ENCODE data around the gene ADAMTS3. TPM values are rescaled to one million over a fixed set of nuclear protein-coding genes. Genes with fewer than 3 reads are reported as not detected.
A peak's percentile ranks its signal among the peaks of the same experiment; 100 is the strongest.

Gene ADAMTS3
- polyA plus RNA-seq, 1 donor (not counting 4 experiments of a cell fraction or from before 2014, with no cell fraction given) = 0.09 TPM

GRCh38 chr4:72500214-72500613, 68.8 kb downstream of the ADAMTS3 start:
- peaks cover 2% of the 10 kb centered on the region for H3K27me3 ChIP-seq (ENCODE audit: control insufficient read depth, extremely low read depth, insufficient read depth, low read length)
- TF ChIP-seq EZH2 (IDR thresholded peaks at IDR 0.05; ENCODE audit: low read length) = no peak
- no peak for TF ChIP-seq CTCF (optimal IDR thresholded peaks at IDR 0.05 in 1 of 3, IDR thresholded peaks at IDR 0.05 in 1 of 3, conservative IDR thresholded peaks at IDR 0.05 in 1 of 3; ENCODE audit: extremely low read depth in 1 of 3, insufficient read depth in 2 of 3, low read length in 3 of 3)
- no peaks in the 10 kb centered on the region for H3K9me1 ChIP-seq (ENCODE audit: control insufficient read depth, extremely low read depth, insufficient read depth, low read length)
- H3K79me2 ChIP-seq (ENCODE audit: control insufficient read depth, insufficient read depth, low read length) = no peaks in the 10 kb centered on the region
- no peak for FAIRE-seq
- no peaks in the 10 kb centered on the region for H3K9me3 ChIP-seq (ENCODE audit: control insufficient read depth, low read depth, low read length)
- H3K4me1 ChIP-seq (ENCODE audit: control insufficient read depth, extremely low read depth, insufficient read depth, low read length) = no peaks in the 10 kb centered on the region
- no peak overlapping the region for H3K4me2 ChIP-seq (ENCODE audit: control insufficient read depth, extremely low read depth, insufficient read depth, low read depth, low read length)
- no peaks in the 10 kb centered on the region for H3K36me3 ChIP-seq (ENCODE audit: control insufficient read depth in 2 of 2, extremely low read depth in 1 of 2, insufficient read depth in 2 of 2, low read length in 2 of 2)
- H3K4me3 ChIP-seq (ENCODE audit: control insufficient read depth in 2 of 3, extremely low read depth in 1 of 3, insufficient read depth in 2 of 3, low read depth in 1 of 3, low read length in 3 of 3) = no peak overlapping the region
- H3K27ac ChIP-seq (ENCODE audit: control insufficient read depth, insufficient read depth, low read length) = no peak overlapping the region
- DNase-seq (ENCODE audit: low read depth, low spot score) = no peak
- no peaks in the 10 kb centered on the region for H4K20me1 ChIP-seq (ENCODE audit: control insufficient read depth, extremely low read depth, insufficient read depth, low read length)
- H2AFZ ChIP-seq (ENCODE audit: control insufficient read depth, low read length) = no peak overlapping the region
- dilution Hi-C loops (cut with MboI; ENCODE audit: extremely low pct_ligation_motif_present, low sequenced_read_pairs) = no loop called here
- H3K9ac ChIP-seq (ENCODE audit: control insufficient read depth, extremely low read depth, insufficient read depth, low read length) = no peak overlapping the region

- Histone ChIP-seq H3K27ac (ENCODE audit: control insufficient read depth, insufficient read depth, low read length) (no peak overlapping the region), H3K9me1 (ENCODE audit: control insufficient read depth, extremely low read depth, insufficient read depth, low read length) (no peaks in the 10 kb centered on the region), H3K9me3 (ENCODE audit: control insufficient read depth, low read depth, low read length) (no peaks in the 10 kb centered on the region), H2AFZ (ENCODE audit: control insufficient read depth, low read length) (no peak overlapping the region), H3K27me3 (ENCODE audit: control insufficient read depth, extremely low read depth, insufficient read depth, low read length) (peaks cover 6% of the 10 kb centered on the region), H3K4me2 (ENCODE audit: control insufficient read depth, extremely low read depth, insufficient read depth, low read depth, low read length) (no peak overlapping the region), H3K79me2 (ENCODE audit: control insufficient read depth, insufficient read depth, low read length) (no peaks in the 10 kb centered on the region), H3K9ac (ENCODE audit: control insufficient read depth, extremely low read depth, insufficient read depth, low read length) (no peak overlapping the region), H3K4me3 (ENCODE audit: control insufficient read depth in 2 of 3, extremely low read depth in 1 of 3, insufficient read depth in 2 of 3, low read depth in 1 of 3, low read length in 3 of 3) (no peak overlapping the region), H3K36me3 (ENCODE audit: control insufficient read depth in 2 of 2, extremely low read depth in 1 of 2, insufficient read depth in 2 of 2, low read length in 2 of 2) (no peaks in the 10 kb centered on the region), H4K20me1 (ENCODE audit: control insufficient read depth, extremely low read depth, insufficient read depth, low read length) (no peaks in the 10 kb centered on the region), H3K4me1 (ENCODE audit: control insufficient read depth, extremely low read depth, insufficient read depth, low read length) (no peaks in the 10 kb centered on the region)
- dilution Hi-C loops (cut with MboI; ENCODE audit: extremely low pct_ligation_motif_present, low sequenced_read_pairs) = no loop called here
- no peak for FAIRE-seq
- no peak for TF ChIP-seq EZH2 (IDR thresholded peaks at IDR 0.05; ENCODE audit: low read length)
- peak in 2 of 3 experiments; percentile 21 to 34 for TF ChIP-seq CTCF (optimal IDR thresholded peaks at IDR 0.05 in 1 of 3, IDR thresholded peaks at IDR 0.05 in 1 of 3, conservative IDR thresholded peaks at IDR 0.05 in 1 of 3; ENCODE audit: extremely low read depth in 1 of 3, insufficient read depth in 2 of 3, low read length in 3 of 3)
- no peak for DNase-seq (ENCODE audit: low read depth, low spot score)
These were observed 72.9 kb downstream of the ADAMTS3 start for GRCh38 chr4:72496119-72496518.

Data from keratinocyte (primary cell).